ENCODE measurements around the gene SCOC.

DNA sequence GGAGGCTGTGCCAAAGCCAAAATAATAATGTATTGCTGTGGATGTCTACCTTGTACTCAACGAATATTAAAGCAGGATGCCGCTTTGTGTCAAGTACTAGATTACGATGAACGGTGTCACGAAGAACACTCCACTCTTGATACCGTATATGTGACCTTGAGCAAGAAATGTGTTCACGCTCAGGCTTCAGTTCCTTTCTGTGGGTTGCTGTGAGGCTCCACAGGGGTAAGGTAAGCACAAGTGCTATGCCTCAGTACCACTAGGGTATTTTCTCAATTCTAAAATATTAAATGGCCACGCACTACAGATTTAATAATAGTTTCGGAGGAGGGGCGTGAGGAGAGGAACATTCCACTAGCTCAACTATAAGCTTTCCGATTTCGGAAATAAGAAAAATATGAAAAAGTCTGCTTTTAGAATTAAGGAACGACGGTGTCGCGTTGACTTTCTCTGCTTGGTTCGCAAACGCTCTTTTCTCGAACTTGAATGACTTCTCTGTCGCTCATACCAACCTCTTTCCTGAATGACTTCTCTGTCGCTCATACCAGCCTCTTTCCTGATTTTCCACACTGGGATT is 607 bp upstream of the SCOC start:
- TF ChIP-seq POLR2A (IDR thresholded peaks at IDR 0.05; ENCODE audit: low read length) (no peak), GATA1 (IDR thresholded peaks at IDR 0.05; ENCODE audit: low read depth, low read length) (no peak)
